ENCODE measurements around the gene RPL18.

DNA sequence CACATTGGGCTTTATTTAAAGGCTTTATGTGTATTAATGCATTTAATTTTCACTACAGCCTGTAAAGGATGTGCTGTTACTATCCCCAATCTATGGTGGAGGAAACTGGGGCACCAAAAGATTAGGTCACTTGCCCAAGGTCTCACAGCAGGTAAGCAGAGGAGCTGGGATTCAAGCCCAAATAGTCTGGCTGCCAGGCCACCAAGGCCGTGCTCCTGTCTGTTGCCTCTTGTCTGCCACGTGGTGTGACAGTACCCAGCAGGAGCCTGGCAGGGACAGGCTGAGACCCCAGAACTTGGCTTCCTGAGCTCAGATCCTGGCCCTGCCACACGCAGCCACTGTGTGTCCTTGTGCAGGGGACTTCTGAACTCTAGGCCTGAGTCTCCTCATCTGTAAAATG lies 49.4 kb upstream of the RPL18 start:
- TF ChIP-seq POLR2A (IDR thresholded peaks at IDR 0.05) (no peak), POLR2AphosphoS5 (IDR thresholded peaks at IDR 0.05) (no peak), EP300 (IDR thresholded peaks at IDR 0.05) (no peak)
- TF ChIP-seq, protein P1, sequence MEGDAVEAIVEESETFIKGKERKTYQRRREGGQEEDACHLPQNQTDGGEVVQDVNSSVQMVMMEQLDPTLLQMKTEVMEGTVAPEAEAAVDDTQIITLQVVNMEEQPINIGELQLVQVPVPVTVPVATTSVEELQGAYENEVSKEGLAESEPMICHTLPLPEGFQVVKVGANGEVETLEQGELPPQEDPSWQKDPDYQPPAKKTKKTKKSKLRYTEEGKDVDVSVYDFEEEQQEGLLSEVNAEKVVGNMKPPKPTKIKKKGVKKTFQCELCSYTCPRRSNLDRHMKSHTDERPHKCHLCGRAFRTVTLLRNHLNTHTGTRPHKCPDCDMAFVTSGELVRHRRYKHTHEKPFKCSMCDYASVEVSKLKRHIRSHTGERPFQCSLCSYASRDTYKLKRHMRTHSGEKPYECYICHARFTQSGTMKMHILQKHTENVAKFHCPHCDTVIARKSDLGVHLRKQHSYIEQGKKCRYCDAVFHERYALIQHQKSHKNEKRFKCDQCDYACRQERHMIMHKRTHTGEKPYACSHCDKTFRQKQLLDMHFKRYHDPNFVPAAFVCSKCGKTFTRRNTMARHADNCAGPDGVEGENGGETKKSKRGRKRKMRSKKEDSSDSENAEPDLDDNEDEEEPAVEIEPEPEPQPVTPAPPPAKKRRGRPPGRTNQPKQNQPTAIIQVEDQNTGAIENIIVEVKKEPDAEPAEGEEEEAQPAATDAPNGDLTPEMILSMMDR (IDR thresholded peaks at IDR 0.05): no peak
